Nephron progenitor cell (in vitro differentiated cells): ENCODE data around the gene TNKS1BP1.

Experiments
- DNase-seq: peaks from one replicate; pipeline ENCODE4 v3.0.0; 2021
- H3K27ac Mint-ChIP-seq: 2 replicates; pipeline ENCODE4 v1.8.0; 2021; ENCODE audit warnings: mild to moderate bottlenecking, moderate library complexity, mixed read lengths
- H3K27me3 Mint-ChIP-seq: 2 replicates; pipeline ENCODE4 v1.8.0; 2021; ENCODE audit warnings: mild to moderate bottlenecking, low read depth, mixed read lengths; ENCODE audit not compliant: poor library complexity
- H3K36me3 Mint-ChIP-seq: 2 replicates; pipeline ENCODE4 v1.8.0; 2021; ENCODE audit warnings: low read depth, mixed read lengths
- H3K4me1 Mint-ChIP-seq: 2 replicates; pipeline ENCODE4 v1.8.0; 2021; ENCODE audit warnings: mixed read lengths
- H3K4me3 Mint-ChIP-seq: 2 replicates; pipeline ENCODE4 v1.8.0; 2021; ENCODE audit warnings: mild to moderate bottlenecking, moderate library complexity, mixed read lengths
- H3K9me3 Mint-ChIP-seq: 2 replicates; pipeline ENCODE4 v1.8.0; 2021; ENCODE audit warnings: mild to moderate bottlenecking, moderate library complexity, mixed read lengths
- TF ChIP-seq, protein P1 (sequence below): fragments of 200-600 bp; sonication (generic); IDR thresholded peaks from 2 replicates; pipeline ENCODE4 v1.5.0; 2021; ENCODE audit warnings: antibody characterized with exemption

TNKS1BP1 gene

DNA sequence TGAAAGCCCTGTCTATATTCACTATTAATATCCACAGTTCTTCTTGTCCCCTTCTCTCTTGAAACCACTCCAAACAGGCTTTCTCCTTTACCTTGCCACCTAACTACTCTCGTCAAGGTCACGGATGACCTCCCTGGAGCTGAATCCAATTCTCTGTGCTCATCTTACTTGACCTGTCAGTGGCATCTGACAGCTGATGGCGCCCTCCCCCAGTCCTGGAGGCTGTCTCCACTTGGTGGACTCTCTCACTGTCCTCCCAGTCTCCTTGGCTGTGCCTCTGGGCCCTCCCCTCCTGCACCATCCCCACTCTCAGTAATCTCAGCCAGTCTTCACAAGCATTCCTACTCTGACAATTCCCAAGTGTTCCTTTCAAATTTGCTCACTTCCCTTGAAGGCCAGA lies 8.7 kb downstream of the TNKS1BP1 start:
- no peak overlapping the region for H3K4me3 Mint-ChIP-seq
- H3K4me1 Mint-ChIP-seq: peaks cover 23% of the 10 kb centered on the region
- H3K27me3 Mint-ChIP-seq: no peaks in the 10 kb centered on the region
- H3K36me3 Mint-ChIP-seq: peaks cover 27% of the 10 kb centered on the region
- H3K9me3 Mint-ChIP-seq: no peaks in the 10 kb centered on the region
- TF ChIP-seq, protein P1, sequence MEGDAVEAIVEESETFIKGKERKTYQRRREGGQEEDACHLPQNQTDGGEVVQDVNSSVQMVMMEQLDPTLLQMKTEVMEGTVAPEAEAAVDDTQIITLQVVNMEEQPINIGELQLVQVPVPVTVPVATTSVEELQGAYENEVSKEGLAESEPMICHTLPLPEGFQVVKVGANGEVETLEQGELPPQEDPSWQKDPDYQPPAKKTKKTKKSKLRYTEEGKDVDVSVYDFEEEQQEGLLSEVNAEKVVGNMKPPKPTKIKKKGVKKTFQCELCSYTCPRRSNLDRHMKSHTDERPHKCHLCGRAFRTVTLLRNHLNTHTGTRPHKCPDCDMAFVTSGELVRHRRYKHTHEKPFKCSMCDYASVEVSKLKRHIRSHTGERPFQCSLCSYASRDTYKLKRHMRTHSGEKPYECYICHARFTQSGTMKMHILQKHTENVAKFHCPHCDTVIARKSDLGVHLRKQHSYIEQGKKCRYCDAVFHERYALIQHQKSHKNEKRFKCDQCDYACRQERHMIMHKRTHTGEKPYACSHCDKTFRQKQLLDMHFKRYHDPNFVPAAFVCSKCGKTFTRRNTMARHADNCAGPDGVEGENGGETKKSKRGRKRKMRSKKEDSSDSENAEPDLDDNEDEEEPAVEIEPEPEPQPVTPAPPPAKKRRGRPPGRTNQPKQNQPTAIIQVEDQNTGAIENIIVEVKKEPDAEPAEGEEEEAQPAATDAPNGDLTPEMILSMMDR: no peak
- no peak for DNase-seq
- no peak overlapping the region for H3K27ac Mint-ChIP-seq

DNA sequence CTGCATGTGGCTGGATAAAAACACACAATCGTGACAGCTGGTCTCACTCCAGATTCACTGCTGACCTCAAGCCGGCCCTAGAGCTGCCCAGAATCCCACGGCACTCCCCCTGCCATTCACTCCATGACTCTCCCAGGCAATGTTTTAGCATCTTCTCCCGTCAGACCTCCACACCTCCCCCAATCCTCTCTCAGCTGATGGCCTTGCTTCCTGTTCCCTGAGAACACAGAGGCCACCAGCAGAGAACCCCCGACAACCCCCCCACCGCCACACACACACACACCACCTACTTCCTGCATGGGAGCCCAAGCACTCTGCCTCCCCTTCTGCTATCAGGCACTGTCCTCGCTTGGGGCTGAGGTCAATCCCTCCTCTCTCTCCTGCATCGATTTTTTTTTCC lies 9.3 kb downstream of the TNKS1BP1 start:
- peak; percentile 36 for DNase-seq
- no peak overlapping the region for H3K27ac Mint-ChIP-seq
- H3K36me3 Mint-ChIP-seq: peaks cover 21% of the 10 kb centered on the region
- H3K9me3 Mint-ChIP-seq: no peaks in the 10 kb centered on the region
- TF ChIP-seq, protein P1: no peak
- H3K27me3 Mint-ChIP-seq: no peaks in the 10 kb centered on the region
- no peak overlapping the region for H3K4me3 Mint-ChIP-seq
- peaks cover 23% of the 10 kb centered on the region for H3K4me1 Mint-ChIP-seq

DNA sequence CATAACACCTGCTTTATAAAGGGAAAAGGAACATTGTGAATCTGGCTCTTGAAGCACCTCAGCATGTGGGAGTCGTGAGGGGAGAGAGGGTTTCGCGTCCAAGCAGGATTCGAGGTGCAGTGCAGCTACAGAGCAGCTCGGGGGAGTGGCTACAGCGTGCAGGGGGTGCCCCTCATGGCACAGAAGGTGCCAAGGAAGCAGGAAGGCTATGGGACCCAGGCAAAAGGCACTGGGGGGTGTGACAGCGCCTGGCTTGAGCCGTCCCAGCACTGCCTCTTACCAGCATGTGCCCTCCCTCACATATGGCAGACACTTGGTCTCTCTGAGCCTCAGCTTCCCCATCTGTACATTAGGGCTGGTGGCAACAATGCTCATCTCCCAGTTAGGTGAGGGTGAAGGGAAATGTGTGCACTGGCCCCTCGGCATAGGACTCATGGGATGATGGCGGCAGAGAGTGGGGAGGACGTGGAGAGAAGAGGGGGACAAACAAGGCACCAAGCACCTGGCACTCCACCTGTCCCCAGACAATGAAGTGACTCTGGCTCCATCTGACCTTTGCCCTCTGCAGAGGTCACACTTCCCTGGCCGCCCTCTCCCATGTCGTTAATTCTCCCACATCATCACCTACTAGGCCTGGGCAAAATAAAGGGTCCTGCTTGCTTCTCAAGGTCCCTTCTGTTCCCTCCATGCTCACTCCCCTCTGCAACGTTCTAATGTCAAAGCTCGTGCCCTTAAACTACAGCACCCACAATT lies 10.4 kb downstream of the TNKS1BP1 start:
- peaks cover 32% of the 10 kb centered on the region for H3K4me1 Mint-ChIP-seq
- H3K36me3 Mint-ChIP-seq: peaks cover 26% of the 10 kb centered on the region
- no peak for DNase-seq
- H3K27me3 Mint-ChIP-seq: no peaks in the 10 kb centered on the region
- peak overlapping the region; percentile 93 for H3K27ac Mint-ChIP-seq
- H3K4me3 Mint-ChIP-seq: no peak overlapping the region
- TF ChIP-seq, protein P1: no peak
- no peaks in the 10 kb centered on the region for H3K9me3 Mint-ChIP-seq

DNA sequence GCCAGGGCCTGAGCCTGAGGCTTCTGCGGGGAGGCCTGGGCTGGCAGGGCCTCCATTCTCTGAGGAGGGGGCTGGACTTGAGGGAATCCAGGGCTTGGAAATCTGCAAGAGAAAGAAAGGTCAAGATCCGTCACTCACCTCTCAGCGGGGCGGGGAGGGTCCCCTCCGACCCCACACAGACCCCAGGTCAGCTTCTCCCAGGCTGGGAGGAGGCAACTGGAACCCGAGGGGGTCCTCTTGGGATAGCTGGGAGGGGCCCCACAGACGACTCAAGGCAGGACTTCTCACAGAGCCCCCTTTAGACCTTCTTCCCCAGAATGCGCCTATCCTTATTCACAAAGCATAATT lies 11.0 kb downstream of the TNKS1BP1 start:
- H3K9me3 Mint-ChIP-seq: no peaks in the 10 kb centered on the region
- TF ChIP-seq, protein P1: no peak
- peak overlapping the region; percentile 93 for H3K27ac Mint-ChIP-seq
- no peaks in the 10 kb centered on the region for H3K27me3 Mint-ChIP-seq
- H3K36me3 Mint-ChIP-seq: peaks cover 27% of the 10 kb centered on the region
- peaks cover 39% of the 10 kb centered on the region for H3K4me1 Mint-ChIP-seq
- DNase-seq: no peak
- no peak overlapping the region for H3K4me3 Mint-ChIP-seq

DNA sequence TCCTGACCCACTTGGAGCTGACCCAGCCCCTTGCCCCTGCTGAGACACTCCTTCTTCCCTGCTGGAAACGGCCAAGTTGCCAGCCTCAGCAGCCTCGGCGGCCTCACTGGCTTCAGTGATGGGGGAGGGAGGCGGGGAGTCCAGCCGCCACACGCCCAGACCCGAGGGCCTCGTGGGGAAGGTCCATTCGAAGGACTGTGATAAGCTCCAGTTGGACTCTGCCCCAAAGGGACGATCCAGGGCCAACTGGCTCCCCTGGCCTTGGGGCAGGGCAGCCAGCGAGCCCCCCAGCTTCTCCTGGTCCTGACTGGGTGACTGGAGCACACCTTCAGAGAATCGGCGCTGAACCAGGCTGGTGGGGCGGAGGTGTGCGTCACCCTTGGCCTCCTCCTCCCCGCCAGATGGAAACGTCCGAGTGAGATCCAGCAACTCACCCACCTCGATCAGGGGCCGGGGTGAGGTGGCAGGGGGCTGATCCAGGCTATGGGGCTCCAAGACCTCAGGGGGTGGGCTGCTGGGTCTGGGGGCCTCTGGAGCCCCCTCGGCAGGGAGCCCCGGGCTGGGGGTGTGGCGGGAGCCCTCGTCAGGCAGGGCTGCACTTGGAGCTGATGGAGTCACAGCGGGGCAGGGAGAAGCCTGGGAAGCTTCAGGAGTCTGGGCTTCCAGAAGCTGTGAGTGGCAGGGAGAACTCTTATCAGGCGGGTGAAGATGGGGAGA lies 11.5 kb downstream of the TNKS1BP1 start:
- Mint-ChIP-seq H3K4me1 (peaks cover 44% of the 10 kb centered on the region), H3K27ac (no peak overlapping the region), H3K36me3 (peaks cover 32% of the 10 kb centered on the region), H3K4me3 (no peak overlapping the region), H3K9me3 (no peaks in the 10 kb centered on the region), H3K27me3 (no peaks in the 10 kb centered on the region)
- DNase-seq: no peak
- TF ChIP-seq, protein P1: no peak
